NCI-H146 treated with DMSO at 0.1 percent for 48 hours (cell line): ENCODE data around the gene PF4V1.

Experiments used
- DNase-seq: peaks from one replicate; lab custom pipeline; 2025; ENCODE audit not compliant: unreplicated experiment; lab: John Stamatoyannopoulos, UW

Gene PF4V1

GRCh38 chr4:73853246-73853704, at the start of gene PF4V1:
Gene PF4V1 (plus strand): TSS chr4:73853296. CDS start chr4:73853363, 67 bp downstream.
- DNase-seq = no peak

GRCh38 chr4:73810191-73810590, 42.9 kb upstream of the PF4V1 start:
- no peak for DNase-seq

GRCh38 chr4:73811841-73812240, 41.3 kb upstream of the PF4V1 start:
- no peak for DNase-seq

- DNase-seq = no peak
Observed at GRCh38 chr4:73814679-73815078, 38.4 kb upstream of the PF4V1 start.

- DNase-seq = no peak
Observed at GRCh38 chr4:73815145-73815544, 38.0 kb upstream of the PF4V1 start.

GRCh38 chr4:73816814-73817213, 36.3 kb upstream of the PF4V1 start:
- no peak for DNase-seq

- no peak for DNase-seq
Observed at GRCh38 chr4:73817341-73817740, 35.8 kb upstream of the PF4V1 start.

- no peak for DNase-seq
Observed at GRCh38 chr4:73821325-73821724, 31.8 kb upstream of the PF4V1 start.

GRCh38 chr4:73822389-73822788, 30.7 kb upstream of the PF4V1 start:
- DNase-seq = no peak

GRCh38 chr4:73822812-73823504, 30.1 kb upstream of the PF4V1 start:
- no peak for DNase-seq

- no peak for DNase-seq
Observed at GRCh38 chr4:73823760-73824159, 29.3 kb upstream of the PF4V1 start.

- no peak for DNase-seq
Observed at GRCh38 chr4:73828956-73829355, 24.1 kb upstream of the PF4V1 start.

GRCh38 chr4:73831569-73831968, 21.5 kb upstream of the PF4V1 start:
- no peak for DNase-seq

GRCh38 chr4:73832651-73833237, 20.4 kb upstream of the PF4V1 start:
- DNase-seq = no peak

GRCh38 chr4:73836373-73837279, 16.5 kb upstream of the PF4V1 start, which contains the start of gene CXCL6:
Gene CXCL6 (plus strand): TSS chr4:73836678. CDS start chr4:73836751, 73 bp downstream.
- no peak for DNase-seq

- DNase-seq = no peak
Observed at GRCh38 chr4:73839071-73839470, 14.0 kb upstream of the PF4V1 start.

GRCh38 chr4:73839715-73840114, 13.4 kb upstream of the PF4V1 start:
- DNase-seq = no peak

- DNase-seq = no peak
Observed at GRCh38 chr4:73841243-73841925, 11.7 kb upstream of the PF4V1 start.

GRCh38 chr4:73842696-73843095, 10.4 kb upstream of the PF4V1 start:
- DNase-seq = no peak

- no peak for DNase-seq
Observed at GRCh38 chr4:73843369-73843768, 9.7 kb upstream of the PF4V1 start.

GRCh38 chr4:73844345-73844744, 8.8 kb upstream of the PF4V1 start:
- DNase-seq = no peak
